Left forelimb (tissue), 1 donor: Measurements from ENCODE around the gene MUC5B.
"Not testable (repeated sequence)": the region's sequence is repeated elsewhere in the genome, so short reads cannot be mapped to it uniquely, and the experiment has no call there.

Experiments
- DNase-seq: peaks from one replicate; pipeline ENCODE4 v3.0.0-alpha.2; 2018; ENCODE audit warnings: low spot score

Gene MUC5B

DNA sequence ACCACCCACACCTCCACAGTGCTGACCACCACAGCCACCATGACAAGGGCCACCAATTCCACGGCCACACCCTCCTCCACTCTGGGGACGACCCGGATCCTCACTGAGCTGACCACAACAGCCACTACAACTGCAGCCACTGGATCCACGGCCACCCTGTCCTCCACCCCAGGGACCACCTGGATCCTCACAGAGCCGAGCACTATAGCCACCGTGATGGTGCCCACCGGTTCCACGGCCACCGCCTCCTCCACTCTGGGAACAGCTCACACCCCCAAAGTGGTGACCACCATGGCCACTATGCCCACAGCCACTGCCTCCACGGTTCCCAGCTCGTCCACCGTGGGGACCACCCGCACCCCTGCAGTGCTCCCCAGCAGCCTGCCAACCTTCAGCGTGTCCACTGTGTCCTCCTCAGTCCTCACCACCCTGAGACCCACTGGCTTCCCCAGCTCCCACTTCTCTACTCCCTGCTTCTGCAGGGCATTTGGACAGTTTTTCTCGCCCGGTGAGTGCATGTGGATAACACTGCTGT lies 28.4 kb downstream of the MUC5B start:
- no peak for DNase-seq

DNA sequence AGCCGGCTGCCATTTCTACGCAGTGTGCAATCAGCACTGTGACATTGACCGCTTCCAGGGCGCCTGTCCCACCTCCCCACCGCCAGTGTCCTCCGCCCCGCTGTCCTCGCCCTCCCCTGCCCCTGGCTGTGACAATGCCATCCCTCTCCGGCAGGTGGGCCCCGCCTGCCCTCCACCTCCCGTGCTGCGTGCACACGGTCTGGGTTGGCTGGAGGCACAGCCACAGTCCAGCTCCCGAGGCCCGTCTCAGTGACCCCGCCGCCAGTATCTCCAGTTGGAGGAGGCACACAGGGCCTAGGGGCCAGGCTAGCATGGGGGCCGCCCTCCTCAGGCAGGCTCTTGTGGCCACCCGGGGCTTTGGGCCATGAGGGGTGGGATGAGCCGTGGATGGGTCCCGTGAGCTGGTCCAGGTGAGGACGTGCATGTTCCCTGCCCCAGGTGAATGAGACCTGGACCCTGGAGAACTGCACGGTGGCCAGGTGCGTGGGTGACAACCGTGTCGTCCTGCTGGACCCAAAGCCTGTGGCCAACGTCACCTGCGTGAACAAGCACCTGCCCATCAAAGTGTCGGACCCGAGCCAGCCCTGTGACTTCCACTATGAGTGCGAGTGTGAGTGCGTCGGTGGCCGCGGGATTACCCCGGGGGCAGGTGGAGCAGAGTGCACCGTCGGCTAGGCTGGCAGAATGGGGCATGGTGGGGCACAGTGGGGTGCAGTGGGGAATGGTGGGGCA lies 29.7 kb downstream of the MUC5B start:
- DNase-seq = no peak

DNA sequence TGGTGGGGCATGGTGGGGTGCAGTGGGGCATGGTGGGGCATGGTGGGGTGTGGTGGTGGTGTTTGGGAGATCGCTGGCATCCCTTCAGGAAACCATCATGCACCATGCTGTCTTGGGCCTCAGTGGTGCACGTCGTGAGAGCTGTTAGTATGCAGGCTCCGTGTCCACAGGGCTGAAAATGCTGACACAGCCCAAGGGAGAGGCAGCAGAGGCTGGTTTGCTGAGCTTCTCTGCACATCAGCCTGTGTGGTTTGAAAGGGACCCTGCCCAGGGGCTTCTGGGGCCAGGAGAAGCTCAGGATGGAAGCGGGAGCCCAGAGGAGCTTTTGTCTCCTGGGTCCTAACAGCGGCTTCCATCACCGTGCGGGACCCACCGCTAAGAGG lies 30.2 kb downstream of the MUC5B start:
- DNase-seq = no peak

DNA sequence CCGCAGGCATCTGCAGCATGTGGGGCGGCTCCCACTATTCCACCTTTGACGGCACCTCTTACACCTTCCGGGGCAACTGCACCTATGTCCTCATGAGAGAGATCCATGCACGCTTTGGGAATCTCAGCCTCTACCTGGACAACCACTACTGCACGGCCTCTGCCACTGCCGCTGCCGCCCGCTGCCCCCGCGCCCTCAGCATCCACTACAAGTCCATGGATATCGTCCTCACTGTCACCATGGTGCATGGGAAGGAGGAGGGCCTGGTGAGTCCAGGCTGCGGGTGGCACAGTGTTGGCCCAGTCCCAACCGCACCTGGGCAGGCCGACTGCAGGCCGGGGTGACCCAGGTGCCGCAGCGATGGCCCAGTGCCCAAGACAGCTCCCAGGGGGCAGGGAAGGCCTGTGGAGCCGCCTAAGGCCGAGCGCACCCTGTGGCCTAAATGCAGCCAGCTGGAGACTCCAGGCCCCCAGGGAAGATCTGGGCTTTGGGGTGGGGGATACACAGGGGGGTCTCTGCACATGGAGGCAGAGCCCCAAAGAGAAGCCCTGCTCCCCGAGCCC lies 31.3 kb downstream of the MUC5B start:
- no peak for DNase-seq

DNA sequence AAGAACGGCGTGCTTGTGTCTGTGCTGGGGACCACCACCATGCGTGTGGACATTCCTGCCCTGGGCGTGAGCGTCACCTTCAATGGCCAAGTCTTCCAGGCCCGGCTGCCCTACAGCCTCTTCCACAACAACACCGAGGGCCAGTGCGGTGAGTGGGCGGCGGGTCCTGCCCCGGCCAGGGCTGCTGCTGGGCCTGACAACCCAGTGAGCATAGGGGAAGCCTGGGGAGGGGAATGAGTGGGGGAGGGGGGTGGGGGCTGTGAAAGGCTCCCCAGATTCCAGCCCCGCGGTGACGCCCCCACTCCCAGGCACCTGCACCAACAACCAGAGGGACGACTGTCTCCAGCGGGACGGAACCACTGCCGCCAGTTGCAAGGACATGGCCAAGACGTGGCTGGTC lies 31.9 kb downstream of the MUC5B start:
- no peak for DNase-seq

DNA sequence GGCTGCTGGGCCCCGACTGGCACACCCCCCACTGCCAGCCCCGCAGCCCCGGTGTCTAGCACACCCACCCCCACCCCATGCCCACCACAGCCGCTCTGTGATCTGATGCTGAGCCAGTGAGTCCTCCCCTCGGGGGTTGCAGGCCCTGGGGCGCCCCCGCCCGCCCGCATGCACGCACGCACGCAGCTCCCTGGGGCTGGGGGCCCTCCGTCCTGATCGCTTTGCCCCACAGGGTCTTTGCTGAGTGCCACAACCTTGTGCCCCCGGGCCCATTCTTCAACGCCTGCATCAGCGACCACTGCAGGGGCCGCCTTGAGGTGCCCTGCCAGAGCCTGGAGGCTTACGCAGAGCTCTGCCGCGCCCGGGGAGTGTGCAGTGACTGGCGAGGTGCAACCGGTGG lies 32.3 kb downstream of the MUC5B start:
- no peak for DNase-seq

DNA sequence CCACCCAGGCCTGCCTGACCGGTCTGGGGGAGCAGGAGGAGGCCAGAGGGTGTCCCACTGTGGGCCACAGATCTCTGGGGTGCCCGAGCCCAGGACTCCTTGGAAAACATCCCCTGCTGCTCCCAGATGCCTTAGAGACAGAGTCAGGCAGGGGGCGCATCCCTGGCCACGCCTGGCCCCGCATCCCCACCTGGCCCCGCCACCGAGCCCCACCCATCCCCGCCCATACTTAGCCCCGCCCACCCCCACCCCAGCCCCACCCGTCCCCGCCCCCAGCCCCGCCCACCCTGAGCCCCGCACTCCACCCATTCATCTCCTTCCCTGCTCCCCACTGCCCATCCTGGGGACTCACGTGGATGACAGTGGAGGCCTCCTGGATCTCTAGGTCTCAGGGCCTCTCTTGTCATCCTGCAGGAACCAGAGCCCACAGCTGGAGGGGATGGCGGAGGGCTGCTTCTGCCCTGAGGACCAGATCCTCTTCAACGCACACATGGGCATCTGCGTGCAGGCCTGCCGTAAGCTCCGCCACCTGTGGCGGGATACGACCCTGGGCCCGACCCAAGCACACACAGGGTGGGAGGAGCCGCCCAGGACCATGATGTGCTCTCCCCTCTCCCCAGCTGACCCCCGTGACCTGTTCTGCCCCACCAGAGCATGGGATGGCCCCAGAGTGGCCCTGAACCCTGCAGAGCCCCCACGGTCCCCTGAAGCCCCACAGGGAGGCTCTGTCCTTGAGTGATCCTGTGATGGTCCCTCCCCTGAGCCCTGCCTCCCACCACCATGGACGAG lies 33.6 kb downstream of the MUC5B start:
- DNase-seq = no peak

DNA sequence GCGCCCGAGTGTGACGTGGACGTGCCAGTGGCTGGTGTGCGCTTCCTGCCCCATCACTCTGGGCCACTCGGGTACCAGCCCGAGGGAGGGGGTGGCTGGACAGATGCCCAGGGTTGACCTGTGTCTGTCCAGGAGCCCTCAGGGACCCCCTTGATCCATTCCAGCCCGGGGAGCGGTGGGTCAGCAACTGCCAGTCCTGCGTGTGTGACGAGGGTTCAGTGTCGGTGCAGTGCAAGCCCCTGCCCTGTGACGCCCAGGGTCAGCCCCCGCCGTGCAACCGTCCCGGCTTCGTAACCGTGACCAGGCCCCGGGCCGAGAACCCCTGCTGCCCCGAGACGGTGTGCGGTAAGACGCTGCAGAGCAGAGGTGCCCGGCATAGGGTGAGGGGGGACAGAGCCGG lies 34.5 kb downstream of the MUC5B start:
- no peak for DNase-seq

DNA sequence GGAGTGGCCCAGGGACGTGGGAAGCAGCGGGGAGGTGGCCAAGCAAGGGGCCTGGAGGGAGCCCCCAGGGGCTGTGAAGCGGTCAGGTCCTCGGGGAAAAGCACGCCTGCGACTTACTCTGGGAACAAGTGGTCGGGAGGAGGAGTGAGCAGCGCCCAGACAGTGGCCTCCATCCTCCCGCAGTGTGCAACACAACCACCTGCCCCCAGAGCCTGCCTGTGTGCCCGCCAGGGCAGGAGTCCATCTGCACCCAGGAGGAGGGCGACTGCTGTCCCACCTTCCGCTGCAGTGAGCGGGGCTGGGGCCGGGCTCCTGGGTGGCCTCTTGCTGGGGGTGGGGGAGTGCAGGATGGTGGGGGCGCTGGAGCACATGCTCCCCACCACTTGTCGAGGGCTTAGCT lies 35.0 kb downstream of the MUC5B start:
- no peak for DNase-seq

DNA sequence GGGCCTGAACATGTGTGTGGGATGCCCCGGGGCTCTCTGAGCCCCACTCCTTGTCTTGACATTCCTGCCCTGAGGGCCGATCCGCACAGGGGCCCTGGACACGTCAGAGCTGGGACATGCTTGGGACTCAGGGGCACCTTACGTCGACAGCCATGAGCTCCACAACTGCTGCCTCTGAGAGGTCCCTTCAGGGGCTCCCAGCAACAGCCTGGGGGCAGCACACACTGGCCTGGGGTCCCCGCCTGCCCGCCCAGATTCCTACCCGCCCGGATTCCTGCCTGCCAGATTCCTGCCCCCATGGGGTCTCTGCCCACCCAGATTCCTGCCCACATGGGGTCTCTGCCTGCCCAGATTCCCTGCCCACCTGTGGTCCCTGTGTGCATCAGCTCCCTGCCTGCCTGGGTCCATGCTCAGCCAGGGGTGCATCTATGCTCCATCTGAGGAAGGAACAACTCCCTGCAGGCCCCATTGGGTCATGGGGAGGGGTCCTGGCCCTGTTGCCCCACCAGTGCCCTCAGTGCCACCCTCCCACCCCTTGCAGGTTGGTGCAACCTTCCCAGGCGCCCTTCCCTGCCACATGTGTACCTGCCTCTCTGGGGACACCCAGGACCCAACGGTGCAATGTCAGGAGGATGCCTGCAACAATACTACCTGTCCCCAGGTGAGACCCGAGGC lies 35.7 kb downstream of the MUC5B start:
- DNase-seq = no peak

DNA sequence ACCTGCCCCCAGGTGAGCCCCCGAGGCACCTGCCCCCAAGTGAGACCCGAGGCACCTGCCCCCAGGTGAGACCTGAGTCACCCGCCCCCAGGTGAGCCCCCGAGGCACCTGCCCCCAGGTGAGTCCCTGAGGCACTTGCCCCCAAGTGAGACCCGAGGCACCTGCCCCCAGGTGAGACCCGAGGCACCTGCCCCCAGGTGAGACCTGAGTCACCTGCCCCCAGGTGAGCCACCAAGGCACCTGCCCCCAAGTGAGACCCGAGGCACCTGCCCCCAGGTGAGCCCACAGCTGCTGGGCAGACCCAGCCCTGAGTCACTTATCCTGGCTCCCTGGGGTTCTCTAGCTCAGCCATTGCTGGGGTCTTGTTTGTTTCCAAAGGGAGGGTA lies 36.2 kb downstream of the MUC5B start:
- DNase-seq = no peak

DNA sequence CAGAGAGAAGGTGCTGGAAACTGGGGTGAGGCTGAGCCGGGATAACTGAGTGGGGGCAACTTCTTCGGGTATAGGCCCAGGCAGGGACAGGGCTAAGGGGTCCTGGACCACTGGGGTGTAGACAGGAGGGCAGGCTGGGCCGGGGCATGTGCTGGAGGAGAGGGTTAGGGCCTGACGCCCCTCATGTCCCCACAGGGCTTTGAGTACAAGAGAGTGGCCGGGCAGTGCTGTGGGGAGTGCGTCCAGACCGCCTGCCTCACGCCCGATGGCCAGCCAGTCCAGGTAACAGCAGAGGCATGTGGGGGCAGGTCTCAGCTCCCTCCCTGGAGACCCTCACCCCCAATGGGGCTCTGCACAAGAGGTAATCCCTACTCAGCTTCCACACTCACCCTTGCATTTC lies 36.7 kb downstream of the MUC5B start:
- DNase-seq = no peak

DNA sequence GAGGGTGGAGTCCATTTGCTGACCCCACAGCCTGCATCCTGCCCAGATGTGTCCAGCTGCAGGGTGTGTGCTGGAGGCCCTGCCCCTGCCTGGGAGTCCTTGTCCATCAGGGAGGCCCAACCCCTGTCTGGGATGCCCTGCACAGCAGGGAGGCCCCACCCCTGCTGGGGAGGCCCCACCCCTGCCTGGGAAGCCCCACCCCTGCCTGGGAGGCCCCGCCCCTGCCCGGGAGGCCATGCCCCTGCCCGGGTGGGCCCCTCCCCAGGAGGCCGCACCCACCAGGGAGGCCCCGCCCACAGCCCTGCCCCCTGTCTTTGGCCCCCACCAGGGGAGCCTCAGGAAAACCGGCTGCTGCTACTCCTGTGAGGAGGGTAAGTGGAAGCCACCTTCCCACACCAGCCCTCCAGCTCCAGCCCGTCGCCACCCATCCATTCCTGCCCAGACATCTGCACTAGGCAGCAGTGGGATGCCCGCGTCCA lies 37.2 kb downstream of the MUC5B start:
- DNase-seq = no peak

DNA sequence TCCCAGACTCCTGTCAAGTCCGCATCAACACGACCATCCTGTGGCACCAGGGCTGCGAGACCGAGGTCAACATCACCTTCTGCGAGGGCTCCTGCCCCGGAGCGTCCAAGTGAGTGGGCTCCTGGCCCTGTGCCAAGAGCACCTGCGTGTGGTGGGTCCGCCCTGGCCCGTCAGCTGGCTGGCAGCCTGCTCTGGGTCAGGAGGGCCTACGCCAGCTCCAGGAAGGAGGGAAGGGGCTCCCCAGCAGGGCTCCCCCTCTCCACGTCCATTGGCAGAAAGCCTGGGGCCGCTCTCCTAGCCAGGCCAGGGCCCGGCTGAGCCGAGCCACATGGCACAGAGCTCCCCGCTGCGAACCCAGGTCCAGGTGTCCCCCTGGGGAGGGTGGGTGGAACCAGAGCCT lies 37.8 kb downstream of the MUC5B start:
- no peak for DNase-seq

DNA sequence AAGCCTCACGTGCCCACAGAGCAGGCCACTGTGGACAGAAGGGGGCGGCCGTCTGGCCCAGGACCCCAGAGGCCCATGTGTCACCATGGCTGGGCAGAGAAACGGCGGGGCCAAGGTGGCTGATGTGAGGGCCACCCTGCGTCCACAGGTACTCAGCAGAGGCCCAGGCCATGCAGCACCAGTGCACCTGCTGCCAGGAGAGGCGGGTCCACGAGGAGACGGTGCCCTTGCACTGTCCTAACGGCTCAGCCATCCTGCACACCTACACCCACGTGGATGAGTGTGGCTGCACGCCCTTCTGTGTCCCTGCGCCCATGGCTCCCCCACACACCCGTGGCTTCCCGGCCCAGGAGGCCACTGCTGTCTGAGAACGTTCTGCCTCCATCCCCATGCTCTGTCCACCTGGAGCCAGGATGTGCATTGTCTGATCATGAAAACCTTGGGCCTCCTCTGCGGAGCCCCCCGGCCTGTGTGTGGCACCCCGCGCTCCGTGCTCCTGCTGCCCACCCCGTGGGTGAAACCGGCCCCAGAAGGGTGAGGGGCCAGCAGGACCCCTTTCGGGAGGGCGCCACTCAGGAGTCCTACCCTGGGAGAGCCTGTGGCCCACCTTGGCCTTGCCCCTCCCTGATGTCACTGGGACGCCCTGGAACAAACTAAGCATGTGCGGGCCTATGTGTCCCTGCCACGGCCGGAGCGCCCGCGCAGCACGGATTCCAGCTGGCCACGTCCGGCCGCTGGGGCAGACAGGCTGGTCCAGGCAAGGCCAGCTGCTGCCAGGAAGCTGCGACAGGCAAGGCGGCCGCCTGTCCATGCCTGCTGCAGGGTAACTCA lies 38.6 kb downstream of the MUC5B start:
- DNase-seq = no peak

DNA sequence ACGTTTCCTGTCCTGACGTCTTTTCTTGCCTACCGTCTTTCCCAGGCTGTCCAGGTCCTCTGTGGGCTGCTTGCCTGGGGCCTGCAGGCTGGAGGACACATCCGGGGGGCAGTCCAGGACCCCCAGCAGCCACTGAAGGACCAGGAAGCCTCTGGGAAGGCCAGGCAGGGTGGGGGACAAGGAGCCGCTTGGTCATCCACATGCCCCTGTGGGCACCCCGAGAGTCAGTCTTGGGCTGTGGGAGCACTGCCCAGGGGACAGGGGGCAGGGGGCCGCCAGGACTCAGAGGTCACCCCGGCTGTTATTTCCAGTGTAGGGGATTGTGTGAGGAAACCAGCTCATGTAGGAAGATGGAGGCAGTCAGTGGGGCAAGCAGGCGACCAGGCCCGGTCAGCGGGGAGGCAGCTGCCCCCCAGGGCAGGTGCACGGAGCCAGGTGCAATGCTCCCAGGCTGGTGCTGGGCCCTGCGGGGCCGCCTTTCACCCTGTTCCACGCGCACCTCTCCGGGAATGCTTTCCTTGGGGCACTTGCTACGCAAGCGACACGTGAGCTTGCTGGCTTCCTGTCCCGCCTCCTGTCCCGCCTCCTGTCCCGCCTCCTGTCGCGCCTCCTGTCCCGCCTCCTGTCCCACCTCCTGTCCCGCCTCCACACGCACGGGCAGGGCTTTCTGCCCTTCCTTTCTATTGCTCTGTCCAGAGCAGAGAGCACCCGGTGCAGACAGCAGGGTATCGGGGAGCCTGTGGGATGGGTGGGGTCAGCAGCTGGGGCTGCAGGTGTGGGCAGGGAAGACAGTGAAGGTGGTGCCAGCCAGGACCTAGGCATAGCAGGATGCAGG lies 39.5 kb downstream of the MUC5B start:
- peak; percentile 88 for DNase-seq

DNA sequence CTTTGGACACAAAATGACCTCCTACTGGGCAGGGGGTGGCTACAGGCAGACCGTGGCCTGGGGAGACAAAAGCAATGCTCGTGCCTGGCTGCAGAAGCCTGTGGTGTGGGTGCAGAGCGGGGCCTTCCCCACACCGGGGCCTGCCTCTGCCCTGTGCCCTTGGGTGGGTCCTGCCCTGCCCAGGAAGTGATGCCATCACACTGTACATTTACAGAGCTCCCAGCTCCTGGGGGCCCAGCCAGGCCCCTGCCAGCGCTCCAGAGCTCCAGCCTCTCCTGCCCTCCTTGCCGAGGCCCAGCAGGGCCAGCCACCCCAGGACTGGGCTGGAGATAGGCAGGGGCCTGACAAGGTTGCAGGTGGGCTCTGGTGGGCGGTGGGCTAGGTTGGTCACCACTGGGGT lies 40.1 kb downstream of the MUC5B start:
- no peak for DNase-seq

DNA sequence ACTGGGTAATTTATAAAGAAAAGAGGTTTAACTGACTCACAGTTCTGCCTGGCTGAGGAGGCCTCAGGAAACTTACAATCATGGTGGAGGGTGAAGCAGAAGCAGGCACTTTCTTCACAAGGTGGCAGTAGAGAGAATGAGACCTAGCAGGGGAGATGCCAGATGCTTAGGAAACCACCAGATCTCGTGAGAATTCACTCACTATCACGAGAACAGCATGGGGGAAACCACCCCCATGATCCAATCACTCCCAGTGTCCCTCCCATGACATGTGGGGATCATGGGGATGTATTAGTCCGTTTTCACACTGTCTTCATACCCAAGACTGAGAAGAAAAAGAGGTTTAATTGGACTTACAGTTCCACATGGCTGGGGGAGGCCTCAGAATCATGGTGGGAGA lies 41.6 kb downstream of the MUC5B start:
- DNase-seq = not testable (repeated sequence)

DNA sequence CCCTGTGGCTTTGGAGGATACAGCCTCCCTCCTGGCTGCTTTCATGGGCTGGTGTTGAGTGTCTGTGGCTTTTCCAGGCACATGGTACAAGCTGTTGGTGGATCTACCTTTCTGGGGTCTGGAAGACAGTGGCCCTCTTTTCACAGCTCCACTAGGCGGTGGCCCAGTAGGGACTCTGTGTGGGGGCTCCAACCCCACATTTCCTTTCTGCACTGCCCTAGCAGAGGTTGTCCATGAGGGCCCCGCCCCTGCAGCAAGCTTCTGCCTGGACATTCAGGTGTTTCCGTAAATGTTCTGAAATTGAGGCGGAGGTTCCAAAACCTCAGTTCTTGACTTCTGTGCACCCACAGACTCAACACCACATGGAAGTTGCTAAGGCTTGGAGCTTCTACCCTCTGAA lies 42.6 kb downstream of the MUC5B start:
- DNase-seq = not testable (repeated sequence)

DNA sequence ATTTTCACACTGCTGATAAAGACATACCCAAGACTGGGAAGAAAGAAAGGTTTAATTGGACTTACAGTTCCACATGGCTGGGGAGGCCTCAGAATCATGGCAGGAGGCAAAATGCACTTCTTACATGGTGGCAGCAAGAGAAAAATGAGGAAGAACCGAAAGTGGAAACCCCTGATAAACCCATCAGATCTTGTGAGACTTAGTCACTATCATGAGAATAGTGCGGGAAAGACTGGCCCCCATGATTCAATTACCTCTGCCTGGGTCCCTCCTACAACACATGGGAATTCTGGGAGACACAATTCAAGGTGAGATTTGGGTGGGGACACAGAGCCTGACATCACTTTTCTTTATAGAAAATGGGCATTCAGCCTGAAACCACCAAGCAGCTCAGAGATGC lies 44.1 kb downstream of the MUC5B start:
- DNase-seq = not testable (repeated sequence)
